ENCODE measurements around the gene UBL5.

DNA sequence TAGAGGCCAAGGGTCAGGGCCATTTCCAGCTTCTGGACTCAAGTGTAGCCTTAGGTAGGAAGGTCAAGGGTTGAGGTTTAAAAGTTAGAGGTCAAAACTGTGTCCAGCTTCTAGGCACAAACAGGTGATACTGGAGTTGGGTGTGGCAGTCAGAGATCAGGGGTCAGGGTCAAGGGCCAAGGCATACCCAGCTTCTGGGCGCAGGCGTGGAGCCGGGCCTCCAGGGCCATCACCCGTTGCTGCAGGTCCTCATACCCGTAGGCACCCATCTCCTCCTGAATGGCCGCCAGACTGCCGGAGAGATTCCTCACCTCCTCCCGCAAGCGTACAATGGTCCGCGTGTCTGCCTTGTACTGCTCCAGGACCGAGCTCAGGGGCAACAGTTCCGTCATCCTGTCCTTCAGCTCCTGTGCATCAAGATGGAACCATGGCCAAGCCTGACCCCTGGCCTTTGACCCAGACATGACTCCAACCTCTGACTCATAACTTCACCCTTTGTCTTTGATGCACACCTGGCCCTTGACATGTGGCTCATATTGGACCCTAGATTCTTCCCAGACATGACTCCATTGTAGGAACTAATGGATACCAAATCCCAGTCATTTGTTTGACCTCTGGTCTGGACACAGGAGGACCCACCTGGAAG, 29.5 kb downstream of the UBL5 start:
- TF ChIP-seq, protein P1, sequence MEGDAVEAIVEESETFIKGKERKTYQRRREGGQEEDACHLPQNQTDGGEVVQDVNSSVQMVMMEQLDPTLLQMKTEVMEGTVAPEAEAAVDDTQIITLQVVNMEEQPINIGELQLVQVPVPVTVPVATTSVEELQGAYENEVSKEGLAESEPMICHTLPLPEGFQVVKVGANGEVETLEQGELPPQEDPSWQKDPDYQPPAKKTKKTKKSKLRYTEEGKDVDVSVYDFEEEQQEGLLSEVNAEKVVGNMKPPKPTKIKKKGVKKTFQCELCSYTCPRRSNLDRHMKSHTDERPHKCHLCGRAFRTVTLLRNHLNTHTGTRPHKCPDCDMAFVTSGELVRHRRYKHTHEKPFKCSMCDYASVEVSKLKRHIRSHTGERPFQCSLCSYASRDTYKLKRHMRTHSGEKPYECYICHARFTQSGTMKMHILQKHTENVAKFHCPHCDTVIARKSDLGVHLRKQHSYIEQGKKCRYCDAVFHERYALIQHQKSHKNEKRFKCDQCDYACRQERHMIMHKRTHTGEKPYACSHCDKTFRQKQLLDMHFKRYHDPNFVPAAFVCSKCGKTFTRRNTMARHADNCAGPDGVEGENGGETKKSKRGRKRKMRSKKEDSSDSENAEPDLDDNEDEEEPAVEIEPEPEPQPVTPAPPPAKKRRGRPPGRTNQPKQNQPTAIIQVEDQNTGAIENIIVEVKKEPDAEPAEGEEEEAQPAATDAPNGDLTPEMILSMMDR (IDR thresholded peaks at IDR 0.05; ENCODE audit: low read length), result no peak
- TF ChIP-seq EZH2 (IDR thresholded peaks at IDR 0.05; ENCODE audit: borderline replicate concordance, low read length), result no peak
